Transverse colon (tissue), 4 donors: ENCODE results near the gene VTI1B. TPM values are rescaled to one million over a fixed set of nuclear protein-coding genes. Genes with fewer than 3 reads are reported as not detected.

Source experiments
- DNase-seq: peaks from one replicate; pipeline ENCODE4 v3.0.0-alpha.2; 2019
- H3K27ac ChIP-seq, 4 donors: fragments of 200-600 bp; sonication (generic); 2 replicates each; pipeline ENCODE4 v1.5.1; 2016 to 2018; ENCODE audit warnings: inconsistent platforms in 4 of 4
- H3K27me3 ChIP-seq: fragments of 200-600 bp; sonication (generic); 2 replicates; pipeline ENCODE4 v1.5.1; 2017; ENCODE audit warnings: inconsistent platforms
- H3K36me3 ChIP-seq, 4 donors: fragments of 200-600 bp; sonication (generic); 2 replicates each; pipeline ENCODE4 v1.5.1; 2017 to 2019; ENCODE audit warnings: inconsistent platforms in 4 of 4
- H3K4me1 ChIP-seq, 4 donors: fragments of 200-600 bp; sonication (generic); 2 replicates each; pipeline ENCODE4 v1.5.1; 2017 to 2020; ENCODE audit warnings: inconsistent platforms in 4 of 4
- H3K4me3 ChIP-seq, 4 donors: fragments of 200-600 bp; sonication (generic); 1 replicate in 1 of 4; 2 replicates in 3 of 4; pipeline versions ENCODE4 v1.5.1 to v1.6.1; 2017 to 2019; ENCODE audit warnings: inconsistent platforms in 4 of 4
- H3K9me3 ChIP-seq, 2 donors: fragments of 200-600 bp; sonication (generic); 2 replicates each; pipeline ENCODE4 v1.5.1; 2017 to 2019; ENCODE audit warnings: inconsistent platforms in 2 of 2
- CTCF ChIP-seq, 5 experiments: fragments of 200-600 bp in 3 of 5; fragments of 450-650 bp in 2 of 5; sonication (generic) in 3 of 5; IDR thresholded peaks; 1 replicate in 2 of 5; 2 replicates in 3 of 5; pipeline ENCODE4 v1.5.1; 2016 to 2017; ENCODE audit warnings: antibody characterized with exemption in 5 of 5, inconsistent platforms in 3 of 5, mild to moderate bottlenecking in 2 of 5, moderate library complexity in 1 of 5
- EP300 ChIP-seq: sonication (generic); formaldehyde crosslinking; IDR thresholded peaks from one replicate; pipeline ENCODE4 v1.6.1; 2017; ENCODE audit warnings: antibody characterized with exemption, low read depth
- POLR2A ChIP-seq: fragments of 450-650 bp; IDR thresholded peaks from one replicate; pipeline ENCODE4 v1.6.1; 2016; ENCODE audit warnings: antibody characterized with exemption, mild to moderate bottlenecking, moderate library complexity
- POLR2AphosphoS5 ChIP-seq, 3 donors: sonication (generic); formaldehyde crosslinking; IDR thresholded peaks; one replicate each; pipeline ENCODE4 v1.6.1; 2016; ENCODE audit warnings: antibody characterized with exemption in 3 of 3
- WGBS, 2 donors: methylation state at CpG; one replicate each; pipeline ENCODE4 v1.1.5; 2018; ENCODE audit warnings: low coverage in 1 of 2; 5-methylcytosine and 5-hydroxymethylcytosine counted together
- in situ Hi-C, 4 donors: fragments of 200-750 bp; cut with MboI; loops; one replicate each; pipeline versions ENCODE4 v1.15.0 to v1.15.1; 2017; ENCODE audit warnings: low sequenced_read_pairs in 3 of 4, low pct_ligation_motif_present in 1 of 4, low pct_unique_long_range_greater_than_20kb in 1 of 4
- intact Hi-C: fragments of 100-400 bp; cut with DNase I; formaldehyde crosslinking; loops from one replicate; pipeline ENCODE4 v1.15.1; 2023; ENCODE audit warnings: low total_unique reads
- small RNA-seq, 4 donors: library from RNA; depleted of rRNA; stranded (forward); fragments of <200 nt; gene quantifications; one replicate each; pipeline ENCODE3, GENCODE V24; 2016
- total RNA-seq, 4 donors: library from RNA; depleted of rRNA; stranded (reverse); fragments of >200 nt; gene quantifications; one replicate each; pipeline ENCODE4 v1.1.0, GENCODE V29; 2016

The VTI1B gene
- total RNA-seq, 4 donors from 2014 or later = 59.5 to 74.8 (median 67.5) TPM

GRCh38 chr14:67599698-67600561 lies 74.5 kb downstream of the VTI1B start, which contains the start of gene PIGH:
TSS of gene PIGH (minus strand) at chr14:67600268. CDS start at chr14:67600203, 65 bp downstream.
- 0 to 6% methylated on average over 2 to 55 of the region's 77 CpGs for WGBS, 2 donors
- DNase-seq = peak; percentile 95
- peak within 1 kb of the TSS; percentile 86 to 97 (median 90) for H3K27ac ChIP-seq
- peaks cover 3 to 15% (median 9%) of the 10 kb centered on the region in 4 donors for H3K4me1 ChIP-seq
- no peak for TF ChIP-seq EP300
- peak; percentile 90 for TF ChIP-seq POLR2A
- peak; percentile 87 to 96 (median 94) for TF ChIP-seq POLR2AphosphoS5 (IDR thresholded peaks at IDR 0.05)
- TF ChIP-seq CTCF (IDR thresholded peaks at IDR 0.05) = peak; percentile 51 to 75 (median 63)
- H3K9me3 ChIP-seq = no peaks in the 10 kb centered on the region
- no peaks in the 10 kb centered on the region for H3K36me3 ChIP-seq
- in situ Hi-C loops = loop anchor here in 1 of 4 donors (25.0 kb wide), 1 partner anchor 112 kb away; the partner anchor contains the start of gene RDH12
- no peaks in the 10 kb centered on the region for H3K27me3 ChIP-seq
- H3K4me3 ChIP-seq = peak within 1 kb of the TSS; percentile 52 to 94 (median 64)
- intact Hi-C loops = loop anchor here (10.0 kb wide), 1 partner anchor 95 kb away; the partner anchor contains the start of gene RDH11

Small RNA genes lying within 50 kb of the gene (small RNA-seq; reads per million reads assigned to genes)
- 0 reads per million in 4 donors for gene AL132640.3
- 0 reads per million in 4 donors for gene RF00019
- gene RN7SL369P = 0 reads per million in 4 donors
- 0 to 0.28 (median 0.07) reads per million in 4 donors for gene RNA5SP386

Other genes with a start within 250 kb of the VTI1B start
- gene TMEM229B, start 185.9 kb downstream of the VTI1B start, total RNA-seq = 10 to 100 TPM in 1 of 4 donors, 1 to 10 TPM in 3; 3.7 to 13.5 (median 7.4) TPM
- gene PLEKHH1, start 141.3 kb downstream of the VTI1B start, total RNA-seq = 100 to 1,000 TPM in 1 of 4 donors, 10 to 100 TPM in 3; 71.1 to 123 (median 79.7) TPM
- gene PIGH, start 74.4 kb downstream of the VTI1B start, total RNA-seq = 10 to 100 TPM; 18.9 to 41.9 (median 27.7) TPM
- 10 to 100 TPM in 1 of 4 donors, 1 to 10 TPM in 2, not detected in 1; 7.5 to 18.8 (median 9.2) TPM for gene ARG2, start 54.7 kb downstream of the VTI1B start, total RNA-seq
- 10 to 100 TPM; 30.8 to 53.9 (median 37.2) TPM for gene RDH11, start 21.1 kb upstream of the VTI1B start, total RNA-seq
- gene RDH12, start 27.3 kb upstream of the VTI1B start, total RNA-seq = under 1 TPM in 1 of 4 donors, not detected in 3; 0.27 TPM
- 10 to 100 TPM; 23.9 to 31.7 (median 28.8) TPM for gene ZFYVE26, start 142.0 kb upstream of the VTI1B start, total RNA-seq
- 10 to 100 TPM in 3 of 4 donors, 1 to 10 TPM in 1; 5.0 to 31.8 (median 20.6) TPM for gene RAD51B, start 145.1 kb upstream of the VTI1B start, total RNA-seq